SKM-1 (cell line): ENCODE data around the gene ARMC10.
"Not testable (repeated sequence)": the region's sequence is repeated elsewhere in the genome, so short reads cannot be mapped to it uniquely, and the experiment has no call there.

ENCODE experiments used
- DNase-seq: peaks from one replicate; lab custom pipeline; 2025; ENCODE audit not compliant: unreplicated experiment; lab: John Stamatoyannopoulos, UW

ARMC10 gene

DNA sequence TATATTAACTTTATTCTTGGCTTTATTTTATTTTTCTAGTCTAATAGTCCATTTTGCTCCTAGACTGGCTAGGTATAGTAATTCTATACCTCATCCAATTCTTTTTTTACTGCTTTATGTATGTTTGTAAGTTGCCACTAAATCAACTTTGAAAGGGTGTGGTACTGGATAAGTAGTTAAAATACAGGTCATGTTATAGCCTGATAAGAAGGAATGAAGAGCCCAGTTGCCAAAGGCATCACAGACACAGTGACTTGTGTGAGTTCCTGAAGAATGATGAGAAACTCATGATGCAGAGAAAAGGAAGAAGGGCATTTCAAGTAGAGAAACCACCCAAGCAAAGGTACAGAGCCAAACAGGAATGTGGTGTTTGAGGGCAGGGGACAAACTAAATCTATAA lies 46.7 kb downstream of the ARMC10 start:
- no peak for DNase-seq

- peak; percentile 38 for DNase-seq
Measured at GRCh38 chr7:103123529-103123928, 48.6 kb downstream of the ARMC10 start.

GRCh38 chr7:103124429-103124979 lies 49.6 kb downstream of the ARMC10 start:
- DNase-seq, result no peak

- DNase-seq, result no peak
Measured at GRCh38 chr7:103127006-103127405, 52.1 kb downstream of the ARMC10 start.

DNA sequence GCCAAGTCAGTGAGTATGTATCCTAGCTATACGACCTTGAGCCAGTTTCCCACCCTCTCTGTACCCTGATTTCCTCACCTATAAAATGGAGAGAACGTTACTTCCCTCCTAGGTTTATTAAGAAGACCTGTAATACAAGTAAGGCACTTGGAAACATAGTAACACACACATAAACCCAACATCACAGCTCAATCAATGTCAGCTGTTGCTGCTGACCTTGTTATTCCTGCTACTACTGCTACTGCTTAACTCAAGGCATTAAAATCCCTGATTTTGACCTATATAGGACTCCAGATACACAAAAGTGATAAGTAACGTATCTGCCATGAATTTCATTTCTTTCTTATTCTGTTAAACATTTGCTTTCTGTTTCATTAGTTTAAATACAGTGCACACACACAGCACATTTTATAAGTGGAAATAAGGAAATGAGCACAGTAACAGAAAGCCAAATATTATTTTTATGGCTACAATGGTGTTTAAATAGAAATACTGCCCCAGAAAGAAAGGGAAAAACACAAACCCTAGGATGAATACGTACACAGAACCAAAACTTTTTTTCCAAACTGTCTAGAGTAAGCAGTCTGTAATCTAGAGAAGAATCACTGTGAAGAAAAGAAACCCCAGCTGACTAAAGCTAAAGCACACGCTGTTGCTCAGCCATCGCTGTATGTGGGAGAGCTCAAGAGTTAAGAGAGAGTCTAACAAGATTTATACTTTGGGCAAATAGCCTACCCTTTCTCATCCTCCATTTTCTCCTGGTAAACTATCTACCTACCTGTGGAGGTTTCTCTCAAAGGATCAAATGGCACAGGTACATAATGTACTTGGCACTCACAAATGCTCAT lies 55.0 kb downstream of the ARMC10 start:
- DNase-seq, result no peak

- no peak for DNase-seq
Measured at GRCh38 chr7:103130901-103131624, 56.1 kb downstream of the ARMC10 start.

- DNase-seq, result no peak
Measured at GRCh38 chr7:103132995-103133688, 58.2 kb downstream of the ARMC10 start.

GRCh38 chr7:103134836-103135554 lies 60.1 kb downstream of the ARMC10 start:
- no peak for DNase-seq

DNA sequence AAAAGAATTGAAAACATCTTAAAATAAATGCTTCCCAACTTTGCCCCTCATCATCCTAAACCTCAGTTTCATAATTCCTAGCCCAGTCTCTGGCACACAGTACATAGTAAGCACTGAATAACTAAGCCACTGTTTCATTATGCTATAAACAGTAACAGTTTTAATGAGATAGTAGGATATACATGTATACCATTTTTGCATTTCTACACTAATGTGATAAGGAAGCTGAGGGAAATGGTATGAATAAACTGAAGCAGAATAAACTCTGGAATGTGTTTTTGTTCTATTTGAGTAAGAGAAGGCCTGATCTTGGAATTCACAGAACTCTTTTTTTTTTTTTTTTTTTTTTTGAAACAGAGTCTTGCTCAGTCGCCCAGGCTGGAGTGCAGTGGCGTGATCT lies 65.1 kb downstream of the ARMC10 start:
- DNase-seq, result no peak

DNA sequence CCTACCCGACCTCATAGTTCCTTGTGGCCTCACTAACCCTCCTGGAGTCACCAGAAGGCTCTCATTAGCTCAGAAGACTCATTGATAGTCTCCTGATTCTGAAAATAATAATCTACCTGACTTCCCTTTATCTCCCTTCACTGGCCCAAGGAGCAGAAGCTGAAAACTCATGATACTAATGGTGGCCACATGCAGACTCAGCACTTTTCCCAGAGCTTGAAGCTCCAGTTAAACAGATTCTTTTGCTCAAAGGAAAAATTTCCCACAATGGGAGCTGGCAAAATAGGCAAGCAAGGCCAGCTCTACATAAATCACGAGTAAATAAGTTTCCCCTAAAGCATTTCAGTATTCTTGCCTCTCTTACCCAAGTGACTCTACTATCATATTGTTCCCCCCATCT lies 65.7 kb downstream of the ARMC10 start:
- DNase-seq, result no peak

DNA sequence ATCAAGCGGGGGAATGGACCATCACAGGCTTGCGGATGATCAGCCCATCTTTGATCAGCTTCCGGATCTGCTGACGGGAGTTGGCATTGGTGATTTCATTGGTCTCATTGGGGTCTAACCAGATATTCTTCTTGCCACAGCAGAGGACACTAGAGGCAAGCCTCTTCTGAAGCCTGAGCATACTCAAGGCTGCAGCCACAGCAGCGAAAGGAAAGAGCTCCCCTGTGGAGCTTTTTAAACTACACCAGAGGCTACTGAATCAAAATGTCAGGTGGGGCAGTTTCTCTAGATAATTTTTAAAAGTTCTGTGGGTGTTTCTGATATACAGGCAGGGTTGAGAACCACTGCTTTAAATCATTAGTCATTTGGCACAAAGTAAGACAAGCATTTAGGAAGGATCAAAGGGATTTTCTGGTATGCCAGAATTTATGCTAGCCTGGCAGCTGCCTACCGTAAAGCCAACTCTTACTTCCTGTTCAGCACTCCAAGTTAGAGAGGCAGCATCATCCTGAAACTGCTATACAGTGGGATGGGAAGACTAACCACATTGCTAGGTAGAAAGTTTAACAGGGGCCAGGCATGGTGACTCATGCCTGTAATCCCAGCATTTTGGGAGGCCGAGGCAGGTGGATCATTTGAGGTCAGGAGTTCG lies 66.9 kb downstream of the ARMC10 start:
- no peak for DNase-seq

- no peak for DNase-seq
Measured at GRCh38 chr7:103142494-103142893, 67.6 kb downstream of the ARMC10 start.

DNA sequence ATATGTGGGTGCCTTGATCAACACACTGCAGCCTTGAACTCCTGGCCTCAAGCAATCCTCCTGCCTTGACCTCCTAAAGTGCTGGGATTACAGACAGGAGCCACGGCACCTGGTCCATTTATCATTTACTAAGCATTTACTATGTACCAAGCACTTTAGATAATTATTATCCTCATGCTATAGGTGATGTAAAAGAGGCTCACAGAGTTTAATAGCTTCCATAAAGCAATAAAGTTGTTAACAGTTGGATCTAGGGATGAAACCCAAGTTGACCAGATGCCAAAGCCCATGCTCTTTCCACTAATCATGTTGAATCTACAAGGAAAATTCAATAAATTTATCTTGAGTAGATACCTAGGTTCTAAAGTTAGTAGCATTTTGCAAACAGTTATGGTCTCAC lies 68.9 kb downstream of the ARMC10 start:
- DNase-seq, result no peak

- DNase-seq, result not testable (repeated sequence)
Measured at GRCh38 chr7:103144754-103145153, 69.8 kb downstream of the ARMC10 start.

DNA sequence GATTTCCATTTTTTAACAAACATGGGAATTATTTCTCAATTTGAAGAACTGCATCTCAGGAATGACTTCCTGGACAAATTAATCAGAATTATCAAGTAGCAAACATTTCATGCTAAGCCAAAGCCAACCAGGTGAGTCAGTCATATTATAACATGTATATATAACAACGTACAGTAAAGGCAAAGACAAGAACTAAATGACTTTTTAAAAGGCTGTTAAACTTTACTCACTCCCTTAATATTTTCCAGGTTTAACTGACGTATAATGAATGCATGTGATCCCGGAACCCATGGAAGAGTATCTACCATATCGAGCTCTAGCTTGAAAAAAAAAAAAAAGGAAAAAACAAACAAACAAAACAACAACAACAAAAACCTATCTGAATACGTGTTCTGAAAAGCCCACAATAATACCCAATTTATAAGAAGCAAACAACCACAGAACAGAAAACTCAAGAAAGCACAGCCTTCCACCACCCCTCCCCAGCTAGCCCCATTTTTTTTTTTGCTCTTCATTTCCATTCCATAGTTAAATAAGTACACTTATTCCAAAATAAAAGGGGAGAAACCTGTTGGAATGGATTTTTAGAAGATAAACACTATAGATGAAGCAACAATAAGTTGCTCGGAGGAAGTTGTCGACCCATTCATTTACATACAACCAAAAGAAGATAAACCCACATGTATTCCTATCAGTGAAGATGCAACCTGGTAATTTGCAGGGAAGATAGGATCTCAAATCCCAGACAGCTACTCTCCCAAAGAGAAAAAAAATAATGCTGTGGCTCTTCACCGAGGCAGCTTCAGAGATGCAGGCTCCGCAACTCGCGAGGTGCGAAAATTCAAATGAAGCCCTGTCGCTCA lies 73.4 kb downstream of the ARMC10 start:
- DNase-seq, result no peak
